Measurements from ENCODE around the gene NINJ2. TPM values are rescaled to one million over a fixed set of nuclear protein-coding genes. Genes with fewer than 3 reads are reported as not detected.

NINJ2 gene
- total RNA-seq, 1 donor from 2014 or later, result 0.76 TPM

GRCh38 chr12:623865-624372 lies 39.3 kb downstream of the NINJ2 start:
- TF ChIP-seq CTCF (IDR thresholded peaks at IDR 0.05; ENCODE audit: partially characterized antibody, unreplicated experiment), result no peak
- no peak for DNase-seq
- H3K4me1 Mint-ChIP-seq (ENCODE audit: low read depth, unreplicated experiment), result peaks cover 5% of the 10 kb centered on the region
- H3K27ac Mint-ChIP-seq (ENCODE audit: unreplicated experiment), result no peak overlapping the region
- no peak overlapping the region for H3K4me3 Mint-ChIP-seq (ENCODE audit: unreplicated experiment)
- H3K9me3 Mint-ChIP-seq (ENCODE audit: unreplicated experiment), result peaks cover 1% of the 10 kb centered on the region
- H3K27me3 Mint-ChIP-seq (ENCODE audit: unreplicated experiment), result no peaks in the 10 kb centered on the region
- H3K36me3 Mint-ChIP-seq (ENCODE audit: unreplicated experiment), result no peaks in the 10 kb centered on the region

- Mint-ChIP-seq H3K27ac (ENCODE audit: unreplicated experiment) (no peak overlapping the region), H3K4me3 (ENCODE audit: unreplicated experiment) (peak overlapping the region; percentile 25), H3K27me3 (ENCODE audit: unreplicated experiment) (no peaks in the 10 kb centered on the region), H3K36me3 (ENCODE audit: unreplicated experiment) (no peaks in the 10 kb centered on the region), H3K4me1 (ENCODE audit: low read depth, unreplicated experiment) (peaks cover 5% of the 10 kb centered on the region), H3K9me3 (ENCODE audit: unreplicated experiment) (peaks cover 1% of the 10 kb centered on the region)
- TF ChIP-seq CTCF (IDR thresholded peaks at IDR 0.05; ENCODE audit: partially characterized antibody, unreplicated experiment), result no peak
- DNase-seq, result no peak
Measured at GRCh38 chr12:623172-623864, 39.9 kb downstream of the NINJ2 start.

- peaks cover 1% of the 10 kb centered on the region for H3K9me3 Mint-ChIP-seq (ENCODE audit: unreplicated experiment)
- no peaks in the 10 kb centered on the region for H3K27me3 Mint-ChIP-seq (ENCODE audit: unreplicated experiment)
- DNase-seq, result no peak
- no peaks in the 10 kb centered on the region for H3K36me3 Mint-ChIP-seq (ENCODE audit: unreplicated experiment)
- H3K4me1 Mint-ChIP-seq (ENCODE audit: low read depth, unreplicated experiment), result peaks cover 10% of the 10 kb centered on the region
- no peak overlapping the region for H3K4me3 Mint-ChIP-seq (ENCODE audit: unreplicated experiment)
- peak overlapping the region; percentile 5 for H3K27ac Mint-ChIP-seq (ENCODE audit: unreplicated experiment)
- TF ChIP-seq CTCF (IDR thresholded peaks at IDR 0.05; ENCODE audit: partially characterized antibody, unreplicated experiment), result no peak
Measured at GRCh38 chr12:622416-622815, 40.8 kb downstream of the NINJ2 start.

- Mint-ChIP-seq H3K36me3 (ENCODE audit: unreplicated experiment) (no peaks in the 10 kb centered on the region), H3K4me1 (ENCODE audit: low read depth, unreplicated experiment) (peaks cover 16% of the 10 kb centered on the region), H3K9me3 (ENCODE audit: unreplicated experiment) (peaks cover 2% of the 10 kb centered on the region), H3K4me3 (ENCODE audit: unreplicated experiment) (no peak overlapping the region), H3K27me3 (ENCODE audit: unreplicated experiment) (peaks cover 1% of the 10 kb centered on the region), H3K27ac (ENCODE audit: unreplicated experiment) (no peak overlapping the region)
- no peak for DNase-seq
- TF ChIP-seq CTCF (IDR thresholded peaks at IDR 0.05; ENCODE audit: partially characterized antibody, unreplicated experiment), result no peak
Measured at GRCh38 chr12:619346-619745, 43.9 kb downstream of the NINJ2 start.

GRCh38 chr12:618605-619004 lies 44.6 kb downstream of the NINJ2 start:
- peaks cover 1% of the 10 kb centered on the region for H3K27me3 Mint-ChIP-seq (ENCODE audit: unreplicated experiment)
- TF ChIP-seq CTCF (IDR thresholded peaks at IDR 0.05; ENCODE audit: partially characterized antibody, unreplicated experiment), result no peak
- no peak overlapping the region for H3K27ac Mint-ChIP-seq (ENCODE audit: unreplicated experiment)
- no peaks in the 10 kb centered on the region for H3K36me3 Mint-ChIP-seq (ENCODE audit: unreplicated experiment)
- peaks cover 18% of the 10 kb centered on the region for H3K4me1 Mint-ChIP-seq (ENCODE audit: low read depth, unreplicated experiment)
- no peak overlapping the region for H3K4me3 Mint-ChIP-seq (ENCODE audit: unreplicated experiment)
- no peak for DNase-seq
- H3K9me3 Mint-ChIP-seq (ENCODE audit: unreplicated experiment), result peaks cover 2% of the 10 kb centered on the region
